Kidney (tissue), 14 donors: Measurements from ENCODE around the gene SEC24B. TPM values are rescaled to one million over a fixed set of nuclear protein-coding genes. Genes with fewer than 3 reads are reported as not detected.

Experiments used
- DNase-seq, 5 donors: peaks; one replicate each; pipeline ENCODE4 v3.0.0-alpha.2; 2013 to 2020
- FAIRE-seq: peaks from 2 replicates; lab custom pipeline; 2012; peaks lifted over from hg19 to GRCh38; lab: Jason Lieb, UNC
- H3K27ac ChIP-seq, 2 donors: one replicate each; pipeline ENCODE4 v1.7.0; 2013; ENCODE audit warnings: low read depth in 2 of 2, low read length in 2 of 2, inconsistent platforms in 1 of 2
- H3K27me3 ChIP-seq: one replicate; pipeline ENCODE4 v1.7.1; 2013; ENCODE audit warnings: low read length, inconsistent platforms; ENCODE audit not compliant: control insufficient read depth, insufficient read depth
- H3K36me3 ChIP-seq, 3 donors: one replicate each; pipeline versions ENCODE4 v1.7.0 to v1.7.1; 2013; ENCODE audit warnings: low read length in 3 of 3, control low read depth in 1 of 3, inconsistent platforms in 1 of 3; ENCODE audit not compliant: insufficient read depth in 3 of 3, control insufficient read depth in 2 of 3
- H3K4me1 ChIP-seq, 3 donors: one replicate each; pipeline versions ENCODE4 v1.7.0 to v1.7.1; 2013; ENCODE audit warnings: low read length in 3 of 3, inconsistent platforms in 1 of 3, low read depth in 1 of 3; ENCODE audit not compliant: control insufficient read depth in 2 of 3, insufficient read depth in 2 of 3
- H3K4me3 ChIP-seq, 3 donors: one replicate each; pipeline versions ENCODE4 v1.7.0 to v1.8.1; 2013; ENCODE audit warnings: low read length in 3 of 3, control low read depth in 1 of 3, inconsistent platforms in 1 of 3
- H3K9ac ChIP-seq, 3 donors: one replicate each; pipeline versions ENCODE4 v1.7.0 to v1.7.1; 2013; ENCODE audit warnings: low read length in 3 of 3, control low read depth in 1 of 3, inconsistent platforms in 1 of 3
- H3K9me3 ChIP-seq, 3 donors: one replicate each; pipeline versions ENCODE4 v1.7.0 to v1.7.1; 2013; ENCODE audit warnings: low read length in 3 of 3, control low read depth in 1 of 3, inconsistent platforms in 1 of 3; ENCODE audit not compliant: control insufficient read depth in 2 of 3, insufficient read depth in 1 of 3
- CTCF ChIP-seq: IDR thresholded peaks from 3 replicates; pipeline ENCODE4 v1.5.1; 2012; ENCODE audit warnings: mild to moderate bottlenecking, moderate library complexity, borderline replicate concordance; ENCODE audit not compliant: insufficient read depth; ENCODE audit errors: extremely low read depth
- intact Hi-C: fragments of 100-400 bp; cut with DNase I; formaldehyde crosslinking; loops from one replicate; pipeline ENCODE4 v1.11.1; 2022
- polyA plus RNA-seq: library from polyadenylated mRNA; stranded (reverse); fragments of 350-450 nt; fragmentation: Illumina TruSeq; extraction: RNeasy Lipid Tissue Mini Kit (QIAGEN cat#74804); gene quantifications from one replicate; pipeline ENCODE4 v1.2.3, GENCODE V29; 2014; ENCODE audit warnings: low read depth, low replicate concordance; ENCODE audit not compliant: insufficient read depth
- total RNA-seq: library from RNA; stranded (reverse); fragmentation: NEBNext Ultra II Directional; extraction: Animal tissue kit (Norgen Biotek cat#: 25700); gene quantifications from one replicate; pipeline ENCODE4 v1.2.1, GENCODE V29; 2021
- donor health status: control.
- donor health status: control.
- donor health status: control.
- donor health status: control.
- donor health status: control.
- donor health status: DM: yes; HTN: yes; CAD: no.
- donor health status: Normal renal cell carcinoma (clear cell type).

Gene SEC24B
- total and polyA plus RNA-seq, 2 donors from 2014 or later, result 8.1 to 32.4 TPM

- intact Hi-C loops, result no loop called here
- no peaks in the 10 kb centered on the region for H3K9me3 ChIP-seq
- no peak overlapping the region for H3K27ac ChIP-seq
- H3K4me1 ChIP-seq, result no peaks in the 10 kb centered on the region
- H3K9ac ChIP-seq, result no peak overlapping the region
- DNase-seq (no peak), FAIRE-seq (no peak)
- no peak overlapping the region for H3K4me3 ChIP-seq
- no peak for TF ChIP-seq CTCF
- peaks cover 6 to 10% (median 9%) of the 10 kb centered on the region in 3 donors for H3K36me3 ChIP-seq
- no peaks in the 10 kb centered on the region for H3K27me3 ChIP-seq
Observed at GRCh38 chr4:109465069-109465468, 31.5 kb downstream of the SEC24B start.

- Histone ChIP-seq H3K9ac (no peak overlapping the region), H3K27me3 (no peaks in the 10 kb centered on the region), H3K9me3 (no peaks in the 10 kb centered on the region), H3K27ac (no peak overlapping the region), H3K4me1 (no peaks in the 10 kb centered on the region), H3K4me3 (no peak overlapping the region), H3K36me3 (peaks cover 0 to 7% (median 3%) of the 10 kb centered on the region in 3 donors)
- FAIRE-seq (no peak), DNase-seq (no peak)
- intact Hi-C loops, result no loop called here
- TF ChIP-seq CTCF, result no peak
Observed at GRCh38 chr4:109469915-109470314, 36.3 kb downstream of the SEC24B start.

- Histone ChIP-seq H3K36me3 (peaks cover 0 to 7% (median 3%) of the 10 kb centered on the region in 3 donors), H3K27ac (no peak overlapping the region), H3K4me1 (no peaks in the 10 kb centered on the region), H3K9ac (no peak overlapping the region), H3K4me3 (no peak overlapping the region), H3K9me3 (no peaks in the 10 kb centered on the region), H3K27me3 (no peaks in the 10 kb centered on the region)
- DNase-seq, result no peak
- intact Hi-C loops, result no loop called here
- no peak for TF ChIP-seq CTCF
- FAIRE-seq, result no peak
Observed at GRCh38 chr4:109472343-109472761, 38.7 kb downstream of the SEC24B start.

GRCh38 chr4:109473824-109474223 lies 40.2 kb downstream of the SEC24B start:
- Histone ChIP-seq H3K27me3 (no peaks in the 10 kb centered on the region), H3K36me3 (peaks cover 0 to 7% (median 3%) of the 10 kb centered on the region in 3 donors), H3K9ac (no peak overlapping the region), H3K4me1 (no peaks in the 10 kb centered on the region), H3K9me3 (no peaks in the 10 kb centered on the region), H3K4me3 (no peak overlapping the region), H3K27ac (no peak overlapping the region)
- DNase-seq (no peak), FAIRE-seq (no peak)
- intact Hi-C loops, result no loop called here
- TF ChIP-seq CTCF, result no peak
